GM12872 (cell line): Measurements from ENCODE around the gene WDR46.

Experiments
- TF ChIP-seq, protein P1 (sequence below): IDR thresholded peaks from 3 replicates; pipeline ENCODE4 v1.5.1; 2011; ENCODE audit warnings: low read depth, mild to moderate bottlenecking, low read length, moderate library complexity; ENCODE audit not compliant: insufficient read depth

WDR46 gene

DNA sequence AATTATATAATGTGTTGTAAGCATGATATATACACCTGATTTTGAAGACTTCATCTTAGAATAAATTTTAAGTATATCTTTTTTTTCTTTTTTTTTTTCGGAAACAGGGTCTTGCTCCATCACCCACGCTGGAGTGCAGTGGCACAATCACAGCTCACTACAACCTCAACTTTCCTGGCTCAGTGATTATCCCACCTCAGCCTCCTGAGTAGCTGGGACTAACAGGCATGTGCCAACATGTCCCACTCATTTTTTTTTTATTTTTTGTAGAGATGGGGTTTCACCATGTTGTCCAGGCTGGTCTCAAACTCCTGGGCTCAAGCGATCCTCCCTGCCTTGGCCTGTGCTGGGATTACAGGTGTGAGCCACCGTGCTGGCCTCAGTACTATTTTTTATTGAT lies 34.4 kb downstream of the WDR46 start:
- TF ChIP-seq, protein P1, sequence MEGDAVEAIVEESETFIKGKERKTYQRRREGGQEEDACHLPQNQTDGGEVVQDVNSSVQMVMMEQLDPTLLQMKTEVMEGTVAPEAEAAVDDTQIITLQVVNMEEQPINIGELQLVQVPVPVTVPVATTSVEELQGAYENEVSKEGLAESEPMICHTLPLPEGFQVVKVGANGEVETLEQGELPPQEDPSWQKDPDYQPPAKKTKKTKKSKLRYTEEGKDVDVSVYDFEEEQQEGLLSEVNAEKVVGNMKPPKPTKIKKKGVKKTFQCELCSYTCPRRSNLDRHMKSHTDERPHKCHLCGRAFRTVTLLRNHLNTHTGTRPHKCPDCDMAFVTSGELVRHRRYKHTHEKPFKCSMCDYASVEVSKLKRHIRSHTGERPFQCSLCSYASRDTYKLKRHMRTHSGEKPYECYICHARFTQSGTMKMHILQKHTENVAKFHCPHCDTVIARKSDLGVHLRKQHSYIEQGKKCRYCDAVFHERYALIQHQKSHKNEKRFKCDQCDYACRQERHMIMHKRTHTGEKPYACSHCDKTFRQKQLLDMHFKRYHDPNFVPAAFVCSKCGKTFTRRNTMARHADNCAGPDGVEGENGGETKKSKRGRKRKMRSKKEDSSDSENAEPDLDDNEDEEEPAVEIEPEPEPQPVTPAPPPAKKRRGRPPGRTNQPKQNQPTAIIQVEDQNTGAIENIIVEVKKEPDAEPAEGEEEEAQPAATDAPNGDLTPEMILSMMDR: no peak

DNA sequence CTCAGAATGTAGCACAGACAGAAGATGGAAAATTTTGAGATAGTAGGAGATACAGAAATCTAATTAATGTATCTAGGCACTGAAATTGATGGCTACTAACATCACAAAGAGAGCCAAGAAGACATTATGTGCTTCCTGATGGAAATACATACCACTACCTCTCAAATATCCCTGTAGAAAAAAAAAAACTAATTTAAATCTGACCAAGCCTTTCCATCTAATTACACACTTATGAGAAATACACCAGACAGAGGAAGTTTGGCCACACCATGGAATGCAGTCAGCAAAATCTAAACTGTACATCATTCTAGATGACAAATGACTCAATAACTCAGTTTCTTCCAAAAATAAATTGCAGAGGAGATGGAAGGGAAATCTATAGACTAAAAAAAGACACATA lies 36.3 kb downstream of the WDR46 start:
- TF ChIP-seq, protein P1: no peak

DNA sequence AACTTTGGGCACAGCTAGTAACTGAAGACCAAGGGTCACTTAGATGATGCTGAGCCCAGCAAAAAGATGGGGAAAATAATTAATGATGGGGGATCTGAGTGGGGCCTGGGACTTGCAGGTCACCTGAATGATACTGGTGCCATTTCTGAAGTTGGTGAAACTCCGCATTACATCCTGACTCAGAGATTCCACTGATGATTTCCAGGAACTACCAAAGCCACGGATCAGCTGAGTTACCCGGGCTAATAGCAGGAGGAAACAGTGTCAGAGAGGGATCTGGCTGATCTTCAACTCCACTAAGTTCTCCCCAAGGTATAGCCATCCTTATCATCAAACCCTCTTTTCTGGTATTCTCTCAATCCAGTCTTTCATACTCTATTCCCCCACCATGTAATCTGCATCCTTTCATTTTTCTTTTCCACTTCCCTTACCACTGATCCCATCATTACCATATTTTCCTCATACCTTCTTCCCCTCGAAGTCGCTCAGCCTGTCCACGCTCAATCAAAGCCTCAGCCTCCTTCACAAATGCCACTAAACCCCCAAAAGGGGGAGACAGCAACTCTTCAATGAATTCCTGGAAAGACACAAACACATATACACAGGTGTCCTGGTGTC lies 37.5 kb downstream of the WDR46 start:
- TF ChIP-seq, protein P1: no peak

DNA sequence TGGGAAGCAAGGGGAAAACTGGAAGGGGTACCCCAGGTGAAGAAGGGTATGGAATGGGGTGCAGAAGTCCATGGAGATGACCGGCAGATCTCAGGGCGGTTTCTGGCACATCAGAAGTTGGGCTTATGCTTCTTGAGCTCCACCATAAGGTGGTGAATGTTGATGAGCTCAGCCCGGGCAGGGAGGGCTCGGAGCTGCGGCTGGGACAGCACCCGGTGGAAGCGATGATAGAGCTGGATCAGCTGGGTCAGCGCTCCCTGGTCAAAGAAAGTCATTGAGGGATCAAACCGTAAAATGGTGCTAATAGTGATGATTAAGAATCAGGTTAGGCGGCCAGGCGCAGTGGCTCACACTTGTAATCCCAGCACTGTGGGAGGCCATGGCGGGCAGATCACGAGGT lies 38.3 kb downstream of the WDR46 start:
- TF ChIP-seq, protein P1: no peak

DNA sequence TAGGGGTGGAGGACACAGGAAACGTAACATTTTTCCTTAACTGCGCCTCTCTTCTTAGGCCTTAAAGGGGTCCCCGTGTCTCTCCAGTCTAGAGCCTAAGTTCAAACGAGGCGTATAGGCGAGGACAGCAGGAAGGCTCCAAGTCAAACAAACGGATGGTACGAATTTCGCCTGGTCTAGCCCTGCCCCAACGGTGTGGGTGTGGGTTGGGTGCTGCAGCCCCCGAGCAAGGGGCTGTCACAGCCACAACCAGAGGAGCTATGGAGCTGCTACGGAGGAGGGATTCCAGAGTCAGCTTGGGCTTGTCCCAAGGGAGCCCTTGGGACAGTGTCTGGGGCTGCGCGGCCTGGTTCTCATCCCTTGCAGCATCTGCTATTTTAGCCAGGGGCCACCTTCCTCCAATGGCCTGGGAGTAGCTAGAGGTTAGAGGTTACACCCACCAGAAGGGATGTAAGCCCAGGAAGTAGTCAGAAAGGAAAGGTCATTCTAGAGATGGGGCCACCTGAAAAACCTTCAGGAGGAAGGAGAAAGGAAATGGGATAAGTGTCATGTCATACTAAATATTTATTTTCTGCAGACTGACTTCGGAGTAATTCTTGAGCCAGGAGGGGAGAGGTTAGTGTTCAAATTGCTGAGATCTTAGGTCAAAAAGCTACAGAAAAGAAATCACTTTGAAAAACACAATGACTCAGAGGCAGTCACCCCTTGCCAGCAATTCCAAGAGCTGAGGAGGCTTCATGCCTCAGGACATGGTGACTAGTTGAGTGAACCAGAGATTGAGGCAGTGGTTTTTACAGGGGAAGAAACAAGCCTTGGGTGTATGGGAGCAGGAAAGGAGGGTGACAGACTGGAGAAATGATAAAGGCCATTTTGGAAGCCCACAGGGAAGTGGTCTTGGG lies 39.1 kb downstream of the WDR46 start:
- TF ChIP-seq, protein P1: no peak

DNA sequence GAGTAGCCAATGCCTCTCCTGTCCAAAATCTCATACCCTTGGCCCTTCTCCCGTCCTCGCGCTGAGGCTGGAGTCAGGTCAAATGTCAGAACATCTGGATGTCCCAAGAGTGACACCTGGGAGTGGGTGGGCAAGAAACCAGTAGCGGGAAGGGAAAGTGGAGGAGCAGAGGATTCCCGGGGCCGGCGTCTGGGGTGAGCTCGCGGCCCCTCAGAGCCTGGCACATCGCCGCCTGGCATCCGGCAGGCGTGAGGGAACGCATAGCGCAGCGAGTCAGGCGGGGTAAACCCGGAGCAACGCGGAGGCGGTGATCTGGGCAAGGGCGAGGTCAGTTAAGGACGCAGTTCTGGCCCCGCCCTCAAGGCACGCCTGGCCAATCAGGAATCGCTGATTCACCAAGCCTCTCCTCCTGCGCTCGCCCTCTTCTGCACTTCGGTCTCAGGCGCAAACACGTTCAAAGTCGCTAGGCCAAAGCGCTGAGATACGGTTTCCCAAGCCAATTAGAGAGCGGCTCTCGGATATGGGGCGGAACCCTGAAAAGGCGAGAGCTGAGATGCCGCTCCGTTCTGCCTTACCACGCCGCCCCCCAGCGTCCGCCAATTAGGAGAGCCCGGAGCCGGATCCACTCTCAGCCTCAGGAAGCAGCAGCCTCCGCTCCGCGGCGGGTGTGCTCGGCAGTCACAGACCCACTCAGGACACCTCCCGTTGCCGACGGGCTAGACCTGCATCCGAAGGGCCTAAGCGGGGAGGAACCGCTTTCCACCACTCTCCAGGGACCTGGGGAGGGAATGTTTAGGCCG lies 39.9 kb downstream of the WDR46 start:
- TF ChIP-seq, protein P1: no peak

DNA sequence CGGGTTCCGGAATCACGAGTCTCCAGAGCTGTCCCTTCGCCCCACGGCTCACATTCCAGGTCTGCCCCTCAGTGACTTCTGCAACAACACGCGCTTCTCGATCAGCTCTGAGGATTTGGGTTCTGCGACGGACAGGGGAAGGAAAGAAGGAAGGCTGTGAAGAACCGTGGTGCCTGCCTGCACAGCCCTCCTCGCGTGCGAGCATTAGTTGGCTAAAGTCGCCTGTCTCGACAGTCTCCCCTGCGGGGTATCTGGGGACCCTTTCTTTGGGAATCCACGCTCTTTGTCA lies 40.5 kb downstream of the WDR46 start:
- TF ChIP-seq, protein P1: no peak
